HepG2 (cell line): ENCODE results near the gene TIMM44. TPM values are rescaled to one million over a fixed set of nuclear protein-coding genes. Genes with fewer than 3 reads are reported as not detected.

Experiments
- ATAC-seq: fragments of 200-7000 bp; cut with Tn5 transposase; 3 replicates; pipeline ENCODE4 v1.9.1; 2020; ENCODE audit warnings: mild to moderate bottlenecking, moderate library complexity
- BruUV-seq: library from RNA; stranded (reverse); fragments of 400-500 nt; replicated peaks from 2 replicates; lab custom pipeline; 2021; lab: Mats Ljungman, UMichigan
- CTCF ChIA-PET: fragments of 300-600 bp; formaldehyde crosslinking; extraction: SDS; loops from one replicate; lab custom pipeline; 2021; ENCODE audit warnings: low total read pairs, inconsistent platforms, low intra/inter-chr PET ratio; lab: Yijun Ruan, JAX
- POLR2A ChIA-PET: fragments of 350-600 bp; sonication (Branson Sonifier 250); formaldehyde crosslinking; loops from one replicate; lab custom pipeline; 2020; ENCODE audit warnings: antibody characterized with exemption, inconsistent platforms; lab: Yijun Ruan, JAX
- DNase-seq: peaks from one replicate; pipeline ENCODE4 v3.0.0-alpha.2; 2015; ENCODE audit warnings: low spot score
- FAIRE-seq: peaks from 3 replicates; lab custom pipeline; 2011; peaks lifted over from hg19 to GRCh38; lab: Jason Lieb, UNC
- H2AFZ ChIP-seq: one replicate; pipeline ENCODE4 v1.6.1; 2011; ENCODE audit warnings: low read length, inconsistent platforms
- H3K27ac ChIP-seq: fragments of 300-600 bp; 3 replicates; pipeline ENCODE4 v1.8.0; 2011; ENCODE audit warnings: mixed run types, mild to moderate bottlenecking, mixed read lengths, low read length, inconsistent platforms; ENCODE audit not compliant: insufficient read depth; ENCODE audit errors: extremely low read length
- H3K27me3 ChIP-seq, 2 experiments: fragments of 200-600 bp in 1 of 2; 2 replicates in 1 of 2; 3 replicates in 1 of 2; pipeline versions ENCODE4 v1.6.0 to v1.8.0; 2011; ENCODE audit warnings: low read length in 2 of 2, mild to moderate bottlenecking in 2 of 2, moderate library complexity in 2 of 2, inconsistent platforms in 1 of 2; ENCODE audit not compliant: insufficient read depth in 2 of 2, control insufficient read depth in 1 of 2
- H3K36me3 ChIP-seq, 2 experiments: fragments of 200-600 bp in 1 of 2; replicated peaks in 1 of 2; 2 replicates in 1 of 2; 3 replicates in 1 of 2; pipeline versions ENCODE4 v1.5.1 to v1.8.0; 2011; ENCODE audit warnings: low read length in 2 of 2, inconsistent platforms in 1 of 2; ENCODE audit not compliant: insufficient read depth in 2 of 2, control insufficient read depth in 1 of 2
- H3K4me1 ChIP-seq: 2 replicates; pipeline ENCODE4 v1.5.1; 2012; ENCODE audit warnings: low read length, inconsistent platforms; ENCODE audit not compliant: insufficient read depth
- H3K4me2 ChIP-seq: 2 replicates; pipeline ENCODE4 v1.6.0; 2011; ENCODE audit warnings: low read depth, low read length, inconsistent platforms
- H3K4me3 ChIP-seq, 3 experiments: fragments of 200-600 bp in 1 of 3; sonication (generic), shearing (Covaris generic) in 1 of 3; replicated peaks in 1 of 3; 2 replicates each; pipeline ENCODE4 v1.5.1; 2011 to 2016; ENCODE audit warnings: low read length in 3 of 3, inconsistent platforms in 2 of 3, low read depth in 2 of 3, mild to moderate bottlenecking in 2 of 3, control low read depth in 1 of 3, mixed read lengths in 1 of 3; ENCODE audit not compliant: insufficient read depth in 1 of 3
- H3K79me2 ChIP-seq: one replicate; pipeline ENCODE4 v1.6.1; 2011; ENCODE audit warnings: low read length, inconsistent platforms; ENCODE audit not compliant: insufficient read depth
- H3K9ac ChIP-seq: 2 replicates; pipeline ENCODE4 v1.6.0; 2011; ENCODE audit warnings: mild to moderate bottlenecking, low read depth, low read length, inconsistent platforms; ENCODE audit not compliant: insufficient read depth
- H3K9me3 ChIP-seq: 2 replicates; pipeline ENCODE4 v1.5.1; 2012; ENCODE audit warnings: mild to moderate bottlenecking, low read length
- H4K20me1 ChIP-seq: 2 replicates; pipeline ENCODE4 v1.6.0; 2011; ENCODE audit warnings: inconsistent platforms, mild to moderate bottlenecking, low read length, moderate library complexity; ENCODE audit not compliant: insufficient read depth
- CENPBD1 ChIP-seq: sonication (generic); formaldehyde crosslinking; IDR thresholded peaks from 2 replicates; pipeline ENCODE4 v1.8.0; 2022; ENCODE audit warnings: missing genetic modification reagents, low read depth, mild to moderate bottlenecking, borderline replicate concordance
- CTCF ChIP-seq: sonication (generic); formaldehyde crosslinking; IDR thresholded peaks from 2 replicates; pipeline ENCODE4 v1.5.0; 2020; ENCODE audit warnings: mild to moderate bottlenecking, missing genetic modification reagents, moderate library complexity
- ERF ChIP-seq: IDR thresholded peaks from 2 replicates; pipeline ENCODE4 v1.6.1; 2018; ENCODE audit warnings: missing biosample characterization, missing genetic modification reagents
- SP2 ChIP-seq: sonication (generic); formaldehyde crosslinking; IDR thresholded peaks from 2 replicates; pipeline ENCODE4 v1.5.1; 2020; ENCODE audit warnings: mild to moderate bottlenecking, missing genetic modification reagents
- TMF1 ChIP-seq: sonication (generic); formaldehyde crosslinking; IDR thresholded peaks from 2 replicates; pipeline ENCODE4 v1.8.1; 2022; ENCODE audit warnings: low read depth, missing genetic modification reagents
- ZC3H4 ChIP-seq: sonication (generic); formaldehyde crosslinking; IDR thresholded peaks from 2 replicates; pipeline ENCODE4 v1.4.0; 2020; ENCODE audit warnings: missing genetic modification reagents, borderline replicate concordance
- ZKSCAN1 ChIP-seq: fragments of 150-350 bp; IDR thresholded peaks from 2 replicates; pipeline ENCODE4 v1.6.1; 2014; ENCODE audit warnings: low read length
- ZNF274 ChIP-seq: sonication (generic); formaldehyde crosslinking; IDR thresholded peaks from 2 replicates; pipeline ENCODE4 v1.5.1; 2020; ENCODE audit warnings: mild to moderate bottlenecking, missing genetic modification reagents
- ZNF367 ChIP-seq: sonication (generic); formaldehyde crosslinking; IDR thresholded peaks from 2 replicates; pipeline ENCODE4 v1.4.0; 2020; ENCODE audit warnings: missing genetic modification reagents, borderline replicate concordance
- ZNF432 ChIP-seq: sonication (generic); formaldehyde crosslinking; IDR thresholded peaks from 2 replicates; pipeline ENCODE4 v1.5.0; 2020; ENCODE audit warnings: missing genetic modification reagents, mild to moderate bottlenecking, borderline replicate concordance
- ZNF501 ChIP-seq: sonication (generic); formaldehyde crosslinking; IDR thresholded peaks from 2 replicates; pipeline ENCODE4 v1.5.1; 2020; ENCODE audit warnings: mild to moderate bottlenecking, moderate library complexity, missing genetic modification reagents
- ZNF891 ChIP-seq: sonication (generic); formaldehyde crosslinking; IDR thresholded peaks from 2 replicates; pipeline ENCODE4 v1.5.0; 2020; ENCODE audit warnings: mild to moderate bottlenecking, missing genetic modification reagents
- WGBS: methylation state at CpG from one replicate; pipeline ENCODE4 v1.1.6; 2017; ENCODE audit warnings: low lambda C conversion rate; 5-methylcytosine and 5-hydroxymethylcytosine counted together
- in situ Hi-C: cut with HindIII; loops from 2 replicates; pipeline ENCODE4 v1.10.0; 2017; ENCODE audit warnings: low pct_unique_long_range_greater_than_20kb; ENCODE audit not compliant: extremely low pct_ligation_motif_present
- intact Hi-C: fragments of 100-400 bp; cut with micrococcal nuclease; formaldehyde crosslinking; loops from one replicate; pipeline ENCODE4 v1.10.0; 2022; ENCODE audit not compliant: unreplicated experiment
- polyA plus RNA-seq, 8 experiments: library from polyadenylated mRNA; depleted of rRNA in 3 of 8; stranded (reverse) in 7 of 8; unstranded in 1 of 8; fragments of >200 nt; fragmentation: Illumina TruSeq in 4 of 8; extraction: Trizol in 4 of 8; gene quantifications; 2 replicates each; pipeline versions ENCODE4 v1.2.1 to v1.2.3, GENCODE V29; 2011 to 2016; ENCODE audit warnings: low read depth in 4 of 8, missing spikeins in 1 of 8, mixed read lengths in 1 of 8; ENCODE audit not compliant: insufficient read depth in 1 of 8
- total RNA-seq, 5 experiments: library from RNA; depleted of rRNA; stranded (reverse); fragments of >200 nt; fragmentation: Illumina TruSeq; extraction: Trizol; gene quantifications; 2 replicates each; pipeline ENCODE4 v1.2.3, GENCODE V29; 2016; ENCODE audit warnings: low read depth in 1 of 5

The TIMM44 gene
- total and polyA plus RNA-seq, 2 of the 13 experiments (the other 11 are each of a cell fraction or from before 2014, with no cell fraction given): 42.9 to 72.6 TPM

- BruUV-seq: no TSS peak
- CTCF ChIA-PET: no interaction called here
- H3K9ac ChIP-seq: no peak overlapping the region
Observed at GRCh38 chr19:7932276-7932929, 11.1 kb downstream of the TIMM44 start.

More at GRCh38 chr19:7932276-7932929, 11.1 kb downstream of the TIMM44 start:
- H3K36me3 ChIP-seq: peaks cover 37 to 66% of the 10 kb centered on the region in 2 experiments; a peak in 4 of 5 replicates
- no peak overlapping the region for H3K4me3 ChIP-seq
- no peak for FAIRE-seq
- TF ChIP-seq TMF1 (CRISPR knock-in tag) (no peak), SP2 (CRISPR knock-in tag) (no peak), CTCF (no peak), ZNF891 (CRISPR knock-in tag) (no peak), ZNF501 (no peak), ZNF274 (no peak), ERF (CRISPR knock-in tag) (no peak), ZC3H4 (CRISPR knock-in tag) (no peak), ZKSCAN1 (no peak), ZNF367 (CRISPR knock-in tag) (no peak), CENPBD1 (CRISPR knock-in tag) (no peak), ZNF432 (CRISPR knock-in tag) (no peak)
- H3K9me3 ChIP-seq: no peaks in the 10 kb centered on the region
- H2AFZ ChIP-seq: no peak overlapping the region
- no peaks in the 10 kb centered on the region for H3K27me3 ChIP-seq
- 96% methylated on average over 10 of the region's 32 CpGs for WGBS
- no peak overlapping the region for H3K27ac ChIP-seq
- no peaks in the 10 kb centered on the region for H4K20me1 ChIP-seq
- intact Hi-C loops (no loop called here), in situ Hi-C loops (no loop called here)
- no peak for DNase-seq
- no peak for ATAC-seq
- H3K4me2 ChIP-seq: no peak overlapping the region
- no peaks in the 10 kb centered on the region for H3K79me2 ChIP-seq
- no peaks in the 10 kb centered on the region for H3K4me1 ChIP-seq
- POLR2A ChIA-PET: interaction anchor here (4.6 to 5.2 kb wide), 2 partner anchors 11 to 13 kb away, joined by 34 to 57 read pairs; partner anchors contain the start of genes SNAPC2 and TIMM44
